ENCODE results near the gene C12orf76. TPM values are rescaled to one million over a fixed set of nuclear protein-coding genes. Genes with fewer than 3 reads are reported as not detected.

C12orf76 gene
- 10 to 100 TPM in 1 of 2 experiments, 1 to 10 TPM in 1; 9.7 to 11.0 TPM for total RNA-seq

- Mint-ChIP-seq H3K9me3 (no peaks in the 10 kb centered on the region), H3K27ac (peak within 1 kb of the TSS; percentile 96), H3K27me3 (no peaks in the 10 kb centered on the region), H3K36me3 (ENCODE audit: low read depth) (peaks cover 1% of the 10 kb centered on the region), H3K4me1 (ENCODE audit: low read depth) (peaks cover 30% of the 10 kb centered on the region), H3K4me3 (peak within 1 kb of the TSS; percentile 84)
- CTCF ChIA-PET: no interaction called here
- peak; percentile 95 for DNase-seq
- no peak for TF ChIP-seq CTCF (IDR thresholded peaks at IDR 0.05)
- POLR2A ChIA-PET: interaction anchor here (0.9 to 1.5 kb wide), 4 partner anchors 11 to 543 kb away, joined by 3 to 5 read pairs (median 4); no protein-coding TSS in a partner anchor
- ATAC-seq: peak; percentile 100
- intact Hi-C loops (cut with micrococcal nuclease): no loop called here
Observed at GRCh38 chr12:110048242-110049027, at the start of gene C12orf76. Gene C12orf76, minus strand, starts transcription at chr12:110048522. Its CDS starts 27 bp downstream, at chr12:110048495.

- intact Hi-C loops (cut with micrococcal nuclease): no loop called here
- ChIA-PET POLR2A (no interaction called here), CTCF (interaction anchor here (2.0 kb wide), 1 partner anchor 8 kb away, joined by 7 read pairs; no protein-coding TSS in a partner anchor)
- no peak overlapping the region for H3K4me3 Mint-ChIP-seq
- H3K27me3 Mint-ChIP-seq: peaks cover 4% of the 10 kb centered on the region
- H3K9me3 Mint-ChIP-seq: no peaks in the 10 kb centered on the region
- DNase-seq (no peak), ATAC-seq (no peak)
- H3K27ac Mint-ChIP-seq: no peak overlapping the region
- H3K4me1 Mint-ChIP-seq (ENCODE audit: low read depth): no peaks in the 10 kb centered on the region
- TF ChIP-seq CTCF (IDR thresholded peaks at IDR 0.05): no peak
- no peaks in the 10 kb centered on the region for H3K36me3 Mint-ChIP-seq (ENCODE audit: low read depth)
Observed at GRCh38 chr12:110093631-110094311, 45.4 kb upstream of the C12orf76 start.

GRCh38 chr12:110091136-110091711 lies 42.9 kb upstream of the C12orf76 start:
- no peak for ATAC-seq
- POLR2A ChIA-PET: no interaction called here
- CTCF ChIA-PET: interaction anchor here (0.7 to 2.0 kb wide), 5 partner anchors 8 to 340 kb away, joined by 3 to 7 read pairs (median 4); no protein-coding TSS in a partner anchor
- H3K9me3 Mint-ChIP-seq: no peaks in the 10 kb centered on the region
- H3K36me3 Mint-ChIP-seq (ENCODE audit: low read depth): no peaks in the 10 kb centered on the region
- H3K4me3 Mint-ChIP-seq: no peak overlapping the region
- intact Hi-C loops (cut with micrococcal nuclease): no loop called here
- no peak for TF ChIP-seq CTCF (IDR thresholded peaks at IDR 0.05)
- no peaks in the 10 kb centered on the region for H3K4me1 Mint-ChIP-seq (ENCODE audit: low read depth)
- DNase-seq: no peak
- H3K27ac Mint-ChIP-seq: no peak overlapping the region
- peaks cover 4% of the 10 kb centered on the region for H3K27me3 Mint-ChIP-seq

GRCh38 chr12:110090266-110091135 lies 42.2 kb upstream of the C12orf76 start:
- intact Hi-C loops (cut with micrococcal nuclease): no loop called here
- Mint-ChIP-seq H3K27me3 (peaks cover 4% of the 10 kb centered on the region), H3K27ac (no peak overlapping the region), H3K36me3 (ENCODE audit: low read depth) (no peaks in the 10 kb centered on the region), H3K4me1 (ENCODE audit: low read depth) (no peaks in the 10 kb centered on the region), H3K4me3 (no peak overlapping the region), H3K9me3 (no peaks in the 10 kb centered on the region)
- POLR2A ChIA-PET: no interaction called here
- CTCF ChIA-PET: interaction anchor here (1.3 to 1.5 kb wide), 3 partner anchors 9 to 341 kb away, joined by 4 to 7 read pairs (median 5); no protein-coding TSS in a partner anchor
- DNase-seq: no peak
- TF ChIP-seq CTCF (IDR thresholded peaks at IDR 0.05): no peak
- ATAC-seq: no peak
